Measurements from ENCODE around the gene MED13. TPM values are rescaled to one million over a fixed set of nuclear protein-coding genes. Genes with fewer than 3 reads are reported as not detected.
A peak's percentile ranks its signal among the peaks of the same experiment; 100 is the strongest.
"Not testable (repeated sequence)": the region's sequence is repeated elsewhere in the genome, so short reads cannot be mapped to it uniquely, and the experiment has no call there.

Gene MED13
- total RNA-seq, 1 donor from 2014 or later: 35.4 TPM

DNA sequence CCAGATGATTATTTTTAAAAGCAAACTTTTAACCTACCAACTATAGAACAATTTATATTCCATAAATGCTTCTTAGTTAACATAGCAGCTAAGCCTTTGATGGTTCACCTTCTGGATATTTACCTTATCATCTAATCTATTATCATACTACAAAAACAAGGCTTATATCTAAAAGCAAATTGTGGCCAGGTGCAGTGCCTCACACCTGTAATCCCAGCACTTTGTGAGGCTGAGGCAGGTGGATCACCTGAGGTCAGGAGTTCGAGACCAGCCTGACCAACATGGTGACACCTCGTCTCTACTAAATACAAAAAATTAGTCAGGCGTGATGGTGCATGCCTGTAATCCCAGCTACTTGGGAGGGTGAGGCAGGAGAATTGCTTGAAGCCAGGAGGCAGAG, 61.9 kb downstream of the MED13 start:
- ATAC-seq: not testable (repeated sequence)

DNA sequence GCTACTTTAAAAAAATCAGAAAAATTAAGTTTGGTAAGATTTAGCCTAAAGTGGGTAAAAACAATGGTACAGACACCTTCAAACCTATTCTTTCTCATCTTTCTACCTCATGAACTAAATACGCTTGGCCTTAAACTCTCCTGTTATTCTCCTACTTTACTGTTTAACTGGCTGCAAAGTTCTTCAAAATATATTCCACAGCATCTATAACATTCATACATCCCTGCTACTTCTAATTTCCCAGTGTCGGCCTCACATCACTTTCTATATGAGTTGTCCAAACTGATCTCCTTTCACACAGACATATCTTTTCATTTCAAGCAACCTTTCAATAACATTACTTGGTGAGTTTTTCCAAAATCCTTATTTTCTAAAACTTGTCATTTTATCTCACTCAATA, 64.0 kb downstream of the MED13 start:
- ATAC-seq (no peak), DNase-seq (ENCODE audit: low spot score) (no peak)

More for the DNA sequence above, 61.9 kb downstream of the MED13 start:
- not testable (repeated sequence) for DNase-seq (ENCODE audit: low spot score)

DNA sequence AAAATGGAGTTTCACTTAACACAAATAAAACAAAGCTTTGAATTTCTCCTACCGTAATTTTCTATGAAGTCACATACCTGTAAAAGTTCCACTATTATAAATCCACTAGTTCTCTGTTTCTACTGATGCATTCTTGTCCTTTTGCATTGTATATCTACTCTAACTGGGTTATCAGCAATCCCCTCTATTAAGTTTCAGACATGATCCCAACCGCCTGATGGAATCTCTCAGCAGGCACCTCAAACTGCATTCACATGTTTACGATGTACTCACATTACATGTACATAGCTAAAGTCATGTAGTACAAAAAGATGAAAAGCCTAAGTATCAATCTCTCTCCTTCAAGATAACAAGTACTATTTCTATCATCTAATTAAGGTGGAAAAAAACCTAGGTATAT, 64.9 kb downstream of the MED13 start:
- DNase-seq (ENCODE audit: low spot score): no peak

DNA sequence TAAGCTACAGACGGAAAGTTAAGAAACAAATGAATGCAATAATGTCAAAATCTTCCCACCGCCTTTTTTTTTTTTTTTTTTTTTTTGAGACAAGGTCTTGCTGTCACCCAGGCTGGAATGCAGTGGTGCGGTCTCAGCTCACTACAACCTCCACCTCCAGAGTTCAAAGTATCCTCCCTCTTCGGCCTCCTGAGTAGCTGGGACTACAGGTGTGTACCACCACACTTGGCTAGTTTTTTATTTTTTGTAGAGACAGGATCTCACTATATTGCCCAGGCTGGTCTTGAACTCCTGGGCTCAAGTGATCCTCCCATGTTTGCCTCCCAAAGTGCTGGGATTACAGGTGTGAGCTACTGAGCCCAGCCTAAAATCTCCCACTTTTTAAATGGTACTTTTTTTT, 66.5 kb downstream of the MED13 start:
- DNase-seq (ENCODE audit: low spot score); ATAC-seq: not testable (repeated sequence)

More for the DNA sequence above, 64.9 kb downstream of the MED13 start:
- no peak for ATAC-seq

- peak; percentile 86 for ATAC-seq
- DNase-seq (ENCODE audit: low spot score): no peak
Measured at GRCh38 chr17:61997664-61998063, 67.4 kb downstream of the MED13 start.

DNA sequence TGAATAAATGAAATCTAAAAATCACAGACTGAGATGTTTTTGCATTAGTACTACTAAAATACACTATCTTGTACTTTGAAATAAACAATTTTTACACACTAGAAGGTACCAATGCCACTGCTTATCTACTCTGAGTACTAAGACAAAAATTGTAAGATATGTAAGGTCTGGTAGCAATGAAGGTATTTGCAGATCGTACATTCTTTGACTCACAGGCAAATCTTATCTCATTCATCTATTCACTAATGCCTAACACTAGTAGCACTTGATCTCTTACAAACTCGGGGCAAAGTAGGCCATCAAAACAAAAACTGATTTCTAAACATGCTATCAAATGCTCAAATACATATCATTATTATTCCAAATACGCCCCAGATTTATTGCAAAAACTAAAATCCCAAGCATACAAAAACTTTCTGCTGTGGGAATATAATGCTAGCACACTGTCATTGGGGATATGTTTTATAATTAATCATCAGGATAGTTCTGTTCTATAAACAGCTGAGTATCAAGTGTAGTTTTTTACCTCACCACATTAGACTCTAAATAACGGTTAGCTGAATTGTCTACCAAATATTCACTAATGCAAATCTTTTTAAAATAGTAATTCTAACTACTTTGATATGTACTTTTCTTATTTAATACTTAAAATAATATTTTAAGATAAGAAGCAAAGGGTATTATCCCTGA, 68.0 kb downstream of the MED13 start:
- ATAC-seq: no peak
- no peak for DNase-seq (ENCODE audit: low spot score)

DNA sequence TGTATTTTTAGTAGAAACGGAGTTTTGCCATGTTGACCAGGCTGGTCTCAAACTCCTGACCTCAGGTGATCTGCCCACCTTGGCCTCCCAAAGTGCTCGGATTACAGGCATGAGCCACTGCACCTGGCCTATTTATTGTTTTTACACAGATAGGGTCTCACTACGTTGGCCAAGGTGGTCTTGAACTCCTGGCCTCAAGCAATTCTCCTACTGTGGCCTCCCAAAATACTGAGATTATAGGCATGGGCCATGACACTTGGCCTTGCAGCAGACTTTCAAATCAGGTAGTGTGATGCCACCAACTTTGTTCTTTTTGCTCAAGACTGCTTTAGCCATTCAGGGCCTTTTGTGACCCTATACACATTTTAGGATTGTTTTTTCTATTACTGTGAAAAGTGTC, 75.6 kb downstream of the MED13 start:
- ATAC-seq (no peak), DNase-seq (ENCODE audit: low spot score) (no peak)

DNA sequence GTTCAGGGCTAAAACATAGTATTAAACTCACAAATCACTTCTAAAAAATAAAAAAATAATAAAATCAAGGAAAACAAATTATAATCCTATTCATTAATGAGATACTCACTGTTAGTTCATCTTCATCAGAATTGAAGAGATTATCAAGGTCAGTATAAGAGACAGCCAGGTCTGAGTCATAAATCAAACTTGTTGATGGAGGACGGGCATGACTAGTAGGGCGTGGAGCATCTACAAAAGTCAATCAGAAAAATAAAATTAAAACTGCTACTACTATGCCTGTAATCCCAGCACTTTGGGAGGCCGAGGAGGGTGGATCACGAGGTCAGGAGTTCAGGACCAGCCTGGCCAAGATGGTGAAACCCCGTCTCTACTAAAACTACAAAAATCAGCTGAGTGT, 78.2 kb downstream of the MED13 start:
- no peak for DNase-seq (ENCODE audit: low spot score)
- ATAC-seq: no peak

- ATAC-seq: no peak
- DNase-seq (ENCODE audit: low spot score): no peak
Measured at GRCh38 chr17:61984821-61985220, 80.3 kb downstream of the MED13 start.

DNA sequence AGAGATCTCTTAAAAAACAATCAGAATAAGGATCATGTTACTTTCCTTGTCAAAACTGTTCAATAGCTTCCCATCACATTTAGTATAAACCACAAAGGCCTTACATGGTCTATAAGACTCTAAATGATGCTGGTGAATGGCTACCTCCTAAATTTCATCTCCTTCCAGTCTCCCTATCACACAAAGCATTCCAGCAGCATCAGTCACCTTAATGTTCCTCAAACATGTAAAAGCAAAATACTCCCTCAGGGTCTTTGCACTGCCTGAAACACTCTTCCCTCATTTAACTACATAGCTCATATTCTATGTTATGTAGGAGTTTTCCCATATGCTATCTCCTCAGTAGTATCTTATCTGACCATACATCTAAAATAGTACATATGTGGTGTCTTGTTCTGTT, 83.8 kb downstream of the MED13 start:
- no peak for DNase-seq (ENCODE audit: low spot score)
- no peak for ATAC-seq

GRCh38 chr17:61980535-61980934, 84.5 kb downstream of the MED13 start:
- ATAC-seq: no peak
- DNase-seq (ENCODE audit: low spot score): no peak

DNA sequence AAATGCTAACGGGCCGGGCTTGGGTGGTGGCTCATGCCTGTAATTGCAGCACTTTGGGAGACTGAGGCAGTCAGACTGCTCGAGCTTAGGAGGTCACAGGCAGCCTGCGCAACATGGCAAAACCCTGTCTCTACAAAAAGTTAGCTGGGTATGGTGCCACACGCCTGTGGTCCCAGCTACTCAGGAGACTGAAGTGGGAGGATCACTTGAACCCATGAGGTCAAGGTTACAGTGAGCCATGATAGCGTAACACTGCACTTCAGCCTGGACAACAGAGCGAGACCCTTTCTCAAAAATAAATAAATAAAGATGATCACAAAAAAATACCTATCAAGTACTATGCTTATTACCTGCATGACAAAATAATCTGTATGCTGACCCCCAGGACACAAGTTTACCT, 91.0 kb downstream of the MED13 start:
- DNase-seq (ENCODE audit: low spot score) (no peak), ATAC-seq (no peak)

DNA sequence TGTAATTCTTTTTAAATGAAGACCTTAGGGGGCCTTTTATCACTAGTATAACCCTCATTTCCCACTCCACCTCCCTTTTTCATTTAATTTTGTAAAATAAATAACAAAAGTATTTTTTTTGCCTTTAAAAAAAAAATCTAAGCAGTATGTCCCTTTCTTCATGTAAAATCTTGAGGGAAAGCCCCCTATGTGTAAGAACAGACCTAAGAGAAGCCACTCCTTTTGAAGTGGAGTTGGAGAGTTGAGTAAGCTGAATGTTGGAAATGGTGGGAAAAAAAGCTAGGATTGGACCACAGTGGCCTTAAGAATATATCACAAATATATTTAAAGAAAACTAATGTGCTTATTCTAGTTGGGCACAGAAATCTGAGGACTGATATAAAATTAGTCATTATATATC, 92.8 kb downstream of the MED13 start:
- no peak for DNase-seq (ENCODE audit: low spot score)
- ATAC-seq: no peak

DNA sequence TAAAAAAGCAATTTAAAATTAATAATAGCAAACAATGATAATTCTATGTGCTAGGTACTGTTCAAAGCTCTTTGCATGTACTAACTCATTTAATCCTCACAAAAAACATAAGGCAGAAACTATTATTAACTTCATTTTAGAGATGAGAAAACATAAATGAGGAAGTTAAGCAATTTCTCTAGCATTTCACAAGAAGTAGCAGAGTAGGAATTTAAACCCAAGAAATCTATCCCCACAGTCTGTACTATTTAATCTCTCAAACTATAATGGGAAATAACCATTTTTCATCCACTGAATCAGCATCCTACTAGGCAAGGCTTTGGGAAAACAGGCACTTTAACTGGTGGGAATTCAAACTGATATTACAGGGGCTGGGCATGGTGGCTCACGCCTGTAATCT, 95.0 kb downstream of the MED13 start:
- DNase-seq (ENCODE audit: low spot score): no peak
- ATAC-seq: no peak

DNA sequence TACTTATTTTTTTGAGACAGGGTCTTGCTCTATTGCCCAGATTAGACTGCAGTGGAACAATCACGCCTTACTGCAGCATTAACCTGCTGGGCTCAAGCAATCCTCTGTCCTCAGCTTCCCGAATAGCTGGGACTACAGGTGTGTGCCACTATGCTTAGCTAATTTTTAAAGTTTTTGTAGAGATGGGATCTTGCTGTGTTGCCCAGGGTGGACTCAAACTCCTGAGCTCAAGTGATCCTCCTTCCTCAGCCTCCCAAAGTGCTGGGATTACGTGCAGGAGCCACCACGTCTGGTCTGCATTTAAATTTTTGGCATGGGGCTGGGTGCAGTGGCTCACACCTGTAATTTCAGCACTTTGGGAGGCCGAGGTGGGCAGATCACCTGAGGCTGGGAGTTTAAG, 96.3 kb downstream of the MED13 start:
- DNase-seq (ENCODE audit: low spot score) (no peak), ATAC-seq (no peak)

GRCh38 chr17:61967729-61968128, 97.3 kb downstream of the MED13 start:
- no peak for ATAC-seq
- no peak for DNase-seq (ENCODE audit: low spot score)

DNA sequence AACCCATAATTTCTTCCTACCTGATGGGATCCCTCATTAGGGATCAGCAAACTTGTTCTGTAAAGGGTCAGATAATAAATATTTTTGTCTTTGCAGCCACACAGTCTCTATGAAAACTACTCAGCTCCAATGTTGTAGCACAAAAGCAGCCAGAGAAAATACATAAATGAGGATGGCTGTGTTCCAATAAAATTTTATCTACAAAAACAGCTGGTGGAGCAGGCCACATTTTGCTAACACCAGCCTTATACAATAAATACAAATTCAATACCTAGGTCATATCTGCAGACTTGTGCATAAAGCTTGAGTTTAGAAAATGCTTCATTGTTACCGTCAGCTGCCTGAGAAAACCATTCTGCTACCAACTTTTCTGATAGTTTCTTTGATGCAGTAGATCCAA, 98.9 kb downstream of the MED13 start:
- ATAC-seq (no peak), DNase-seq (ENCODE audit: low spot score) (no peak)

- DNase-seq (ENCODE audit: low spot score) (no peak), ATAC-seq (no peak)
Measured at GRCh38 chr17:61955619-61956018, 109.5 kb downstream of the MED13 start.

GRCh38 chr17:61947367-61948078, 117.6 kb downstream of the MED13 start:
- DNase-seq (ENCODE audit: low spot score): no peak
- ATAC-seq: no peak

DNA sequence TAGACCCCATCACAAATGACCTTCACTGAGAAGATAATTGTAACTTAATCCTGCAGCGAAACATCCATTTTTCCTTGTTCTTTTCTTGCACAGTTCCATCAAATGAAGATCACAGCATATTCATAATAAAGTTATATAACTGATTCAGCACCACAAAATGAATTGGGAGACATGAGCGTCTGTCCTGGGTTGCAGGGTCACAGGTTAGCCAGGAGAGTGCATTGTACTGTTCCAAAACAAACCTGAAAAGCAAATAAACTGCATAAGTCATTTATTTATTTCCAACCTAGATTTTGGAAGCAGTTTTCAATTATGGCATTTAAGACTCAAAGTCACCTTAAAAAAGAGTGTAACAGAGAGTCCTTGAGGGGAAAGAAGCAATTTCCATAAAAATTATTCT, 118.7 kb downstream of the MED13 start:
- DNase-seq (ENCODE audit: low spot score): peak; percentile 54

DNA sequence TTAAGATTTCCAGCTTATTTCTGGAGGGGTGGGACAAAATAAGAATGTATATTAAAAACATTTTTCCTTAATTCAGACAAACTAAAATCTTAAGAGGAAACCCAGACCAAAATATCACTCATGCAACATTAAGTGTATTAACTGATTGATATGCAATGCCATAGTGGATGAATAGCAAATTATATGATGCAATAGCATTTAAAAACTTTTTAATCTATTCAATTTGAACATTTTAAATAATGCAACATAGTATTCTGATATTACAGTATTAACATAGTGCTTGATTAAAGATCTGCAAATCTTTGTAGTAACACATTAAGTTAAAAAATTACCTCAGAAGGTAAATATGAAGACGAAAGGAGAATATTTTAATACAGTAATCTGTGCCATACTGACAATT, 122.0 kb downstream of the MED13 start:
- no peak for ATAC-seq
- no peak for DNase-seq (ENCODE audit: low spot score)

More for the DNA sequence above, 118.7 kb downstream of the MED13 start:
- ATAC-seq: peak; percentile 95

DNA sequence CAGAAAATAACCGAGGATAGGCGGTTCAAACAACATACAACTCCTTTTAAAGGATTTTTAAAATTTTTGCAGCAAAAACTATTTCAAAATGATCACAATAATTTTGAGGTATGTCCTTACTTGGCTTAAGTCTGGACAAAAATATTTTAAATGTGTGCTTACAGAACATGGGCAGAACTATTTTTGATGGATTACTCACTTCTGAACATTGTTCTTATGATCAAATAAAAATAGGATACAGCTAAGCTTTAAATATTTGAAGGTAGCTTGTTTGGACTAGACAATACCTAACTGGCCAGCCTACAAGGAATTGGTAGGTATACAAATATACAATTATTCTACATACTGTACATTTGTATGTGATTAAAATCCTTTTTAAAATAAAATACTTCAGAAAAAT, 123.0 kb downstream of the MED13 start:
- DNase-seq (ENCODE audit: low spot score) (no peak), ATAC-seq (no peak)

- no peak for ATAC-seq
- DNase-seq (ENCODE audit: low spot score): no peak
Measured at GRCh38 chr17:61928101-61928436, 137.0 kb downstream of the MED13 start.

Data from left lobe of liver (tissue), 2 donors.